ENCODE results near the gene PIK3CD.

The PIK3CD gene

DNA sequence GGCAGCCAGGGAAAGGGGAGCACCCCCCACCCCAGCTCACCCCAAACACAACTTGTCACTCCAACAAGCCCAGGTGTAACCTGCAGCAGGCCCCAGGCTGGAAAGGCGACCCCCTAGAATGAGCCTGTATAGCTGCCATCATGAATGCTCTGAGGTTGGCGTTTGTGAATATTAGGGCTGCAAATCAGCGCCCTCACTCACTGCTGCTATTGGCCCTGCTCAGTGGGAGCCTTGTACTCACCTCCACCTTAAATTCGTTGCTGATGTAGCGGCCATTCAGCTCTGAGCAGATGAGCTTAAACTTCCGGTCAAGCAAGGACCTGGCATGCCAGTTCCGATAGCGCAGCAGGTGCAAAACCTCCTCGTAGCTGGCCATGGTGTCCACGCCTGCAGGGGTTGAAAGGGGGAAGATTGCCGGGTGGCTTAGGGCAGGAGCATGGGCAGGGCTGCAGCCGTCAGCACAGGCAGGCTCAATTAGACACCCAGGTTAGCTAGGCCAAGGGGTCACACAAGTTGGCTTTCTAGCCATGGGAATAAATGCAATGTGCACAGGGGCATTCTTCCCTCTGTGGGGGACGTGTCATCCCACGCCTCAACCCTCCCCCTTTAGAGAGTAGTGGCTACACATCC is 81.7 kb downstream of the PIK3CD start:
- DNase-seq (ENCODE audit: low read depth), result no peak
- TF ChIP-seq, protein P1, sequence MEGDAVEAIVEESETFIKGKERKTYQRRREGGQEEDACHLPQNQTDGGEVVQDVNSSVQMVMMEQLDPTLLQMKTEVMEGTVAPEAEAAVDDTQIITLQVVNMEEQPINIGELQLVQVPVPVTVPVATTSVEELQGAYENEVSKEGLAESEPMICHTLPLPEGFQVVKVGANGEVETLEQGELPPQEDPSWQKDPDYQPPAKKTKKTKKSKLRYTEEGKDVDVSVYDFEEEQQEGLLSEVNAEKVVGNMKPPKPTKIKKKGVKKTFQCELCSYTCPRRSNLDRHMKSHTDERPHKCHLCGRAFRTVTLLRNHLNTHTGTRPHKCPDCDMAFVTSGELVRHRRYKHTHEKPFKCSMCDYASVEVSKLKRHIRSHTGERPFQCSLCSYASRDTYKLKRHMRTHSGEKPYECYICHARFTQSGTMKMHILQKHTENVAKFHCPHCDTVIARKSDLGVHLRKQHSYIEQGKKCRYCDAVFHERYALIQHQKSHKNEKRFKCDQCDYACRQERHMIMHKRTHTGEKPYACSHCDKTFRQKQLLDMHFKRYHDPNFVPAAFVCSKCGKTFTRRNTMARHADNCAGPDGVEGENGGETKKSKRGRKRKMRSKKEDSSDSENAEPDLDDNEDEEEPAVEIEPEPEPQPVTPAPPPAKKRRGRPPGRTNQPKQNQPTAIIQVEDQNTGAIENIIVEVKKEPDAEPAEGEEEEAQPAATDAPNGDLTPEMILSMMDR (IDR thresholded peaks at IDR 0.05; ENCODE audit: control insufficient read depth, extremely low read depth, insufficient read depth), result no peak
- H3K4me3 ChIP-seq (ENCODE audit: low read depth, low read length), result no peak overlapping the region

GRCh38 chr1:9735800-9736199 is 84.3 kb downstream of the PIK3CD start:
- no peak overlapping the region for H3K4me3 ChIP-seq (ENCODE audit: low read depth, low read length)
- TF ChIP-seq, protein P1 (IDR thresholded peaks at IDR 0.05; ENCODE audit: control insufficient read depth, extremely low read depth, insufficient read depth), result no peak
- DNase-seq (ENCODE audit: low read depth), result no peak

DNA sequence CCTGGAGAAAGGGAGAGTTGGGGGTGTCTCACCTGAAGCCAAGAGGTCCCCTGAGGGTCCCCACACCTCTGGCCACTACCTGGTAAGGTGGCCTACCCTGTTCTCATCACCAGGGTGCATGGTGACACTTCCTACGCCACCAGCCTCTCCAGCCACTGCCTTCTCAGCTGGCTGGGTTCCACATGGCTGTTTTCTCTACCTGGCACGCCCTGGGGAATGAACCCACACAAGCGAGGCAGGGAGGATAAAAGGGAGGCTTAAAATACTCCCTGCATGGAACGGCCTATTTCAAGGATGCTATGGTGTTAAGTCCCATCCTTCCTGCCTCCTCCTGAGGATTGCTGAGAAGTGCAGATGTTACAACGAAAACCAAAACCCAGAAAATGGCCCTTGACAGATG is 84.7 kb downstream of the PIK3CD start:
- no peak for DNase-seq (ENCODE audit: low read depth)
- no peak overlapping the region for H3K4me3 ChIP-seq (ENCODE audit: low read depth, low read length)
- TF ChIP-seq, protein P1 (IDR thresholded peaks at IDR 0.05; ENCODE audit: control insufficient read depth, extremely low read depth, insufficient read depth), result no peak

GRCh38 chr1:9737057-9737456 is 85.5 kb downstream of the PIK3CD start:
- TF ChIP-seq, protein P1 (IDR thresholded peaks at IDR 0.05; ENCODE audit: control insufficient read depth, extremely low read depth, insufficient read depth), result no peak
- no peak overlapping the region for H3K4me3 ChIP-seq (ENCODE audit: low read depth, low read length)
- no peak for DNase-seq (ENCODE audit: low read depth)

DNA sequence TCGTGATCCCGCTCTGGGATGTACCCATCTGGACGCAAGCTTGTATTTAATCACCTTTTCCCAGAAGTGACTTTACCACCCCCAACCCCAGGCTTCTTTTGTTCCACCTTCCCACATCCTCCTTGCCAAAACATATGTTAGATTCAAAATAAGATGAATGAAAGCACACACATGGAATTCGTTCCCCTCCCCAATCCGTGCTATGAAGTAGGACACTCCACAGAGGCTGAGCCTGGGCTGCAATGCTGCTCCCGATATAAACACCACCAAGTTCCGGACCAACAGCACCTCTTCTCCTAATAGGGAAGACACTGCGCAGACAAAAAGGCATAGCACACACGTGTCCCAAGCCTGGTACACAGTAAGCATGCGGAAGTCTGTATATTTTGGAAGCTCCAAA is 86.1 kb downstream of the PIK3CD start:
- TF ChIP-seq, protein P1 (IDR thresholded peaks at IDR 0.05; ENCODE audit: control insufficient read depth, extremely low read depth, insufficient read depth), result no peak
- no peak for DNase-seq (ENCODE audit: low read depth)
- no peak overlapping the region for H3K4me3 ChIP-seq (ENCODE audit: low read depth, low read length)

GRCh38 chr1:9744106-9744799 is 92.7 kb downstream of the PIK3CD start:
- no peak for DNase-seq (ENCODE audit: low read depth)
- H3K4me3 ChIP-seq (ENCODE audit: low read depth, low read length), result no peak overlapping the region
- TF ChIP-seq, protein P1 (IDR thresholded peaks at IDR 0.05; ENCODE audit: control insufficient read depth, extremely low read depth, insufficient read depth), result no peak

Data from LNCaP clone FGC (cell line).